Neural cell (in vitro differentiated cells): ENCODE data around the gene LRRC36. TPM values are rescaled to one million over a fixed set of nuclear protein-coding genes. Genes with fewer than 3 reads are reported as not detected.

Experiments used
- H2AFZ ChIP-seq: fragments of 200-600, 300-800 bp; sonication (generic), shearing (Covaris generic); 2 replicates; pipeline ENCODE4 v1.6.0; 2014; ENCODE audit warnings: low read depth, mild to moderate bottlenecking, antibody characterized with exemption, low read length, moderate library complexity
- H3F3A ChIP-seq: fragments of 200-600 bp; shearing (Covaris generic); 2 replicates; pipeline ENCODE4 v1.6.1; 2016; ENCODE audit warnings: mild to moderate bottlenecking, moderate library complexity, mixed read lengths, antibody characterized with exemption, low read length; ENCODE audit not compliant: insufficient read depth, poor library complexity, severe bottlenecking
- H3K27ac ChIP-seq: fragments of 200-600, 300-800 bp; sonication (generic), shearing (Covaris generic); 2 replicates; pipeline ENCODE4 v1.5.1; 2014; ENCODE audit warnings: mild to moderate bottlenecking, low read length, moderate library complexity
- H3K27me3 ChIP-seq: fragments of 300-800, 200-600 bp; sonication (generic), shearing (Covaris generic); 2 replicates; pipeline ENCODE4 v1.6.0; 2014; ENCODE audit warnings: mild to moderate bottlenecking, low read depth, low read length, moderate library complexity; ENCODE audit not compliant: insufficient read depth
- H3K36me3 ChIP-seq: fragments of 300-800, 200-600 bp; sonication (generic), shearing (Covaris generic); 2 replicates; pipeline ENCODE4 v1.5.1; 2014; ENCODE audit warnings: mild to moderate bottlenecking, antibody characterized with exemption, low read length, moderate library complexity; ENCODE audit not compliant: insufficient read depth
- H3K4me2 ChIP-seq: fragments of 300-800, 200-600 bp; sonication (generic), shearing (Covaris generic); 2 replicates; pipeline ENCODE4 v1.6.0; 2014; ENCODE audit warnings: mild to moderate bottlenecking, low read length
- H3K4me3 ChIP-seq: fragments of 300-800, 200-600 bp; sonication (generic), shearing (Covaris generic); 2 replicates; pipeline ENCODE4 v1.5.1; 2014; ENCODE audit warnings: mild to moderate bottlenecking, low read length, moderate library complexity
- H3K79me2 ChIP-seq: fragments of 200-600 bp; shearing (Covaris generic); replicated peaks from 2 replicates; pipeline ENCODE4 v1.6.0; 2014; ENCODE audit warnings: mild to moderate bottlenecking, low read length, moderate library complexity; ENCODE audit not compliant: insufficient read depth
- H3K9ac ChIP-seq: fragments of 300-800, 200-600 bp; sonication (generic), shearing (Covaris generic); 2 replicates; pipeline ENCODE4 v1.6.1; 2016; ENCODE audit warnings: mild to moderate bottlenecking, low read length, mixed read lengths
- H3K9me2 ChIP-seq: fragments of 200-600 bp; shearing (Covaris generic); 2 replicates; pipeline ENCODE4 v1.6.1; 2016; ENCODE audit warnings: mild to moderate bottlenecking, low read length, mixed read lengths; ENCODE audit not compliant: insufficient read depth
- H3K9me3 ChIP-seq: fragments of 200-600, 300-800 bp; sonication (generic), shearing (Covaris generic); 2 replicates; pipeline ENCODE4 v1.6.1; 2016; ENCODE audit warnings: mild to moderate bottlenecking, mixed run types, low read length, moderate library complexity, mixed read lengths
- H4K20me1 ChIP-seq: fragments of 200-600 bp; shearing (Covaris generic); 2 replicates; pipeline ENCODE4 v1.6.1; 2016; ENCODE audit warnings: mild to moderate bottlenecking, mixed run types; ENCODE audit not compliant: insufficient read depth
- EP300 ChIP-seq: fragments of 450-650 bp; conservative IDR thresholded peaks from 2 replicates; pipeline ENCODE4 v1.6.1; 2014; ENCODE audit warnings: antibody characterized with exemption, mild to moderate bottlenecking, moderate library complexity; ENCODE audit not compliant: poor library complexity, severe bottlenecking
- EZH2 ChIP-seq: fragments of 200-600, 300-800 bp; shearing (Covaris generic), sonication (generic); IDR thresholded peaks from 2 replicates; pipeline ENCODE4 v1.6.1; 2014; ENCODE audit warnings: antibody characterized with exemption, low read length, borderline replicate concordance, mild to moderate bottlenecking; ENCODE audit not compliant: insufficient read depth, poor library complexity, severe bottlenecking
- MXI1 ChIP-seq: fragments of 450-650 bp; conservative IDR thresholded peaks from 2 replicates; pipeline ENCODE4 v1.6.1; 2014; ENCODE audit warnings: antibody characterized with exemption, mild to moderate bottlenecking; ENCODE audit not compliant: poor library complexity, severe bottlenecking
- POLR2AphosphoS5 ChIP-seq: IDR thresholded peaks from 2 replicates; pipeline ENCODE4 v1.6.1; 2012
- RAD21 ChIP-seq: fragments of 450-650 bp; conservative IDR thresholded peaks from 2 replicates; pipeline ENCODE4 v1.6.1; 2014; ENCODE audit warnings: antibody characterized with exemption, mild to moderate bottlenecking, moderate library complexity
- SMC3 ChIP-seq: fragments of 450-650 bp; conservative IDR thresholded peaks from 2 replicates; pipeline ENCODE4 v1.6.1; 2014; ENCODE audit warnings: antibody characterized with exemption, mild to moderate bottlenecking, moderate library complexity; ENCODE audit not compliant: poor library complexity
- TAF1 ChIP-seq: IDR thresholded peaks from 2 replicates; pipeline ENCODE4 v1.6.1; 2012; ENCODE audit warnings: low read depth
- polyA plus RNA-seq: library from polyadenylated mRNA; depleted of rRNA; stranded (reverse); fragments of >200 nt; gene quantifications from 2 replicates; pipeline ENCODE4 v1.2.3, GENCODE V29; 2014
- TF ChIP-seq, protein P1 (sequence below): IDR thresholded peaks from 2 replicates; pipeline ENCODE4 v1.6.1; 2012; ENCODE audit warnings: borderline replicate concordance
- TF ChIP-seq, protein P2 (sequence below): fragments of 450-650 bp; IDR thresholded peaks from 2 replicates; pipeline ENCODE4 v1.5.1; 2014; ENCODE audit warnings: antibody characterized with exemption, mild to moderate bottlenecking, moderate library complexity; ENCODE audit not compliant: poor library complexity, severe bottlenecking

Gene LRRC36
- polyA plus RNA-seq, 1 donor from 2014 or later = 1.6 TPM

DNA sequence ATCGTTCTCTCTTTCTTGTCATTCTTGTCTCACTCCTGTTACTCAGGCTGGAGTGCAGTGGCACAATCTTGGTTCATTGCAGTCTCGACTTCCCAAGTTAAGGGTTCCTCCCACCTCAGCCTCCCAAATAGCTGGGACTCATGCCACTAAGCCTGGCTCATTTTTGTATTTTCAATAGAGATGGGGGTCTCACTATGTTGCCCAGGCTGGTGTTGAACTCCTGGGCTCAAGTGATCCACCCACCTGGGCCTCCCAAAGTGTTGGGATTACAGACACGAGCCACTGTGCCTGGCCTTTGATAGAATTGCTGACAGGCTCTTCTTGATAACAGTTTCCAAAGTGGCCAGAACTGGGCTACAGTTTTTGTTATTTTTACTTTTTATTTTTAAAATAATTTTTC is 34.4 kb downstream of the LRRC36 start:
- TF ChIP-seq EP300 (no peak), MXI1 (no peak), EZH2 (no peak), SMC3 (no peak), RAD21 (no peak), TAF1 (no peak), POLR2AphosphoS5 (no peak)
- TF ChIP-seq, protein P1, sequence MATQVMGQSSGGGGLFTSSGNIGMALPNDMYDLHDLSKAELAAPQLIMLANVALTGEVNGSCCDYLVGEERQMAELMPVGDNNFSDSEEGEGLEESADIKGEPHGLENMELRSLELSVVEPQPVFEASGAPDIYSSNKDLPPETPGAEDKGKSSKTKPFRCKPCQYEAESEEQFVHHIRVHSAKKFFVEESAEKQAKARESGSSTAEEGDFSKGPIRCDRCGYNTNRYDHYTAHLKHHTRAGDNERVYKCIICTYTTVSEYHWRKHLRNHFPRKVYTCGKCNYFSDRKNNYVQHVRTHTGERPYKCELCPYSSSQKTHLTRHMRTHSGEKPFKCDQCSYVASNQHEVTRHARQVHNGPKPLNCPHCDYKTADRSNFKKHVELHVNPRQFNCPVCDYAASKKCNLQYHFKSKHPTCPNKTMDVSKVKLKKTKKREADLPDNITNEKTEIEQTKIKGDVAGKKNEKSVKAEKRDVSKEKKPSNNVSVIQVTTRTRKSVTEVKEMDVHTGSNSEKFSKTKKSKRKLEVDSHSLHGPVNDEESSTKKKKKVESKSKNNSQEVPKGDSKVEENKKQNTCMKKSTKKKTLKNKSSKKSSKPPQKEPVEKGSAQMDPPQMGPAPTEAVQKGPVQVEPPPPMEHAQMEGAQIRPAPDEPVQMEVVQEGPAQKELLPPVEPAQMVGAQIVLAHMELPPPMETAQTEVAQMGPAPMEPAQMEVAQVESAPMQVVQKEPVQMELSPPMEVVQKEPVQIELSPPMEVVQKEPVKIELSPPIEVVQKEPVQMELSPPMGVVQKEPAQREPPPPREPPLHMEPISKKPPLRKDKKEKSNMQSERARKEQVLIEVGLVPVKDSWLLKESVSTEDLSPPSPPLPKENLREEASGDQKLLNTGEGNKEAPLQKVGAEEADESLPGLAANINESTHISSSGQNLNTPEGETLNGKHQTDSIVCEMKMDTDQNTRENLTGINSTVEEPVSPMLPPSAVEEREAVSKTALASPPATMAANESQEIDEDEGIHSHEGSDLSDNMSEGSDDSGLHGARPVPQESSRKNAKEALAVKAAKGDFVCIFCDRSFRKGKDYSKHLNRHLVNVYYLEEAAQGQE = no peak
- TF ChIP-seq, protein P2, sequence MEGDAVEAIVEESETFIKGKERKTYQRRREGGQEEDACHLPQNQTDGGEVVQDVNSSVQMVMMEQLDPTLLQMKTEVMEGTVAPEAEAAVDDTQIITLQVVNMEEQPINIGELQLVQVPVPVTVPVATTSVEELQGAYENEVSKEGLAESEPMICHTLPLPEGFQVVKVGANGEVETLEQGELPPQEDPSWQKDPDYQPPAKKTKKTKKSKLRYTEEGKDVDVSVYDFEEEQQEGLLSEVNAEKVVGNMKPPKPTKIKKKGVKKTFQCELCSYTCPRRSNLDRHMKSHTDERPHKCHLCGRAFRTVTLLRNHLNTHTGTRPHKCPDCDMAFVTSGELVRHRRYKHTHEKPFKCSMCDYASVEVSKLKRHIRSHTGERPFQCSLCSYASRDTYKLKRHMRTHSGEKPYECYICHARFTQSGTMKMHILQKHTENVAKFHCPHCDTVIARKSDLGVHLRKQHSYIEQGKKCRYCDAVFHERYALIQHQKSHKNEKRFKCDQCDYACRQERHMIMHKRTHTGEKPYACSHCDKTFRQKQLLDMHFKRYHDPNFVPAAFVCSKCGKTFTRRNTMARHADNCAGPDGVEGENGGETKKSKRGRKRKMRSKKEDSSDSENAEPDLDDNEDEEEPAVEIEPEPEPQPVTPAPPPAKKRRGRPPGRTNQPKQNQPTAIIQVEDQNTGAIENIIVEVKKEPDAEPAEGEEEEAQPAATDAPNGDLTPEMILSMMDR = no peak
- Histone ChIP-seq H3K27me3 (no peaks in the 10 kb centered on the region), H3K4me3 (no peak overlapping the region), H3K9me3 (no peaks in the 10 kb centered on the region), H3K36me3 (no peaks in the 10 kb centered on the region), H3F3A (no peaks in the 10 kb centered on the region), H3K27ac (no peak overlapping the region), H3K4me2 (no peak overlapping the region), H4K20me1 (no peaks in the 10 kb centered on the region), H3K9ac (no peak overlapping the region), H2AFZ (no peak overlapping the region), H3K79me2 (no peaks in the 10 kb centered on the region), H3K9me2 (no peaks in the 10 kb centered on the region)

DNA sequence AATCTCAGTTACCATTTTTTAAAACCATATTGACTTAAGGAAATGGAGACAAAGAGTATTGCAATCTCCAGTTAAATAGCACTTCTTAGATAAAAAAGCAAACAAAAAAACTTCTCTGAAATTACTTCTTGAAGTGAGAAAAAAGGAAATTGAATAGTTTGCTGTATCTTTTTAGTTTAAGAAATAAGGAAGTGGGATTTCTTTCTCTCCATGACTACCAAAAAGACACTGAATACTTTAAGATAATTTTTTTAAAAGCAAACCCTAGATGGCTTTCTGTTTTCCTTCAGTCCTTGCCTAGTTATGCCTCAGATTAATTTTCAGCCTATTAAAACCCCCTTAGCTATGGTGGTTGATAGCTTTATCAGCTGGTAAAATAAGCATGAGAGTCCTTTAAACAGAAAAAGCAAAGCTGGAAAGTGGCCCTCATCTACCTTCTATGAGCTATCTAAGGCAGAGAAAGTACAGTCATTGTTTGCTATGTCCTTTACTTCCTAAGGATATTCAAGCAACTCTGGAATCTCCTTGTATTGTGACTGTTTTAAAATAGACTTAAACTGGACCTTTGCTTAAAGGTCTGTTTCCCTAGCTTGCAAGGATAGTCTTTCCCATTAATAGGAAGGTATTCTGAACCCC is 38.1 kb downstream of the LRRC36 start:
- Histone ChIP-seq H3K9me3 (no peaks in the 10 kb centered on the region), H3K27ac (no peak overlapping the region), H3K4me2 (no peak overlapping the region), H3K27me3 (no peaks in the 10 kb centered on the region), H3K4me3 (no peak overlapping the region), H4K20me1 (no peaks in the 10 kb centered on the region), H3K9me2 (no peaks in the 10 kb centered on the region), H3K9ac (no peak overlapping the region), H3F3A (no peaks in the 10 kb centered on the region), H3K79me2 (no peaks in the 10 kb centered on the region), H2AFZ (no peak overlapping the region), H3K36me3 (no peaks in the 10 kb centered on the region)
- TF ChIP-seq POLR2AphosphoS5 (no peak), RAD21 (no peak), TAF1 (no peak), SMC3 (no peak), EP300 (no peak), MXI1 (no peak), EZH2 (no peak)
- TF ChIP-seq, protein P1 = no peak
- TF ChIP-seq, protein P2 = no peak
